HG02973 (cell line): Measurements from ENCODE around the gene TSPAN19.

Experiments
- ATAC-seq: cut with Tn5 transposase; IDR thresholded peaks from one replicate; pipeline ENCODE4 v1.9.1; 2021; ENCODE audit warnings: moderate library complexity; ENCODE audit not compliant: unreplicated experiment

TSPAN19 gene

GRCh38 chr12:85002778-85003296 lies 33.2 kb downstream of the TSPAN19 start:
- no peak for ATAC-seq

DNA sequence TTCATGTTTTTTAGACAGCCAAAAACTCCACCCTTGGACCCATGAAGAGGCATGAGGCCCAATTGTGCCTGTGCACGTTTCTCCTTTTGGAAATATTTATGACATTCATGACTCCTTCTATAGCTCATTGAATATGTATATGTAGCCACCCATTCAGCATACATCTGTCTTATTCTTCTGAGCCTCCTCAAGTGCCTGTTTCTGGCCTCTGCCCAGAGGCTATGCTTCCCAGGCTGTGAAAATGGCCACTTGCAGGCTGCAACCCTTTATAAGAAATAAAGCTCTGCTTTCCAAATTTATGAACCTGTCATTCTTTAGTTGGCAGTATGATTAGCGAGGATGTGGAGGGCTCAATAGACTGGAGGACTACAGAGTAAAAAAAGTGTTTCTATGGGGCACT lies 35.3 kb downstream of the TSPAN19 start:
- ATAC-seq: no peak

DNA sequence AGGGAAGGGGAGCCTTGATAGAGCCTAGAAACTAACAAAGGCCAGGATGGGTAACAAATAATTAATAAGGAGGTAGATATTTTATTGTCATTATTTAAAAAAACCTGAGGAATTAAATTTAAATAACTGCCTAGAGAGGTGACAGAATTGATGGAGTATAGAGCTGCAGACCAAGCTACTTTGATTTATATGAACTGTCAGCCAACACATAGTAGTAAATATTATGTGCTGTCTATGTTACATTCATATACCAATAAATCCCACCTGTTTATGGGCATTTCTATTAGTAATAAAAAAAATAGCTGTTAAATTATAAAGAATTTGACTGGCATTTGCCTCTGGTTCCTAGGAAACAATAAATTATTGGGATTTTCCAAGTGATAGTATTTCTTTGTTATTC lies 37.7 kb downstream of the TSPAN19 start:
- ATAC-seq: no peak

DNA sequence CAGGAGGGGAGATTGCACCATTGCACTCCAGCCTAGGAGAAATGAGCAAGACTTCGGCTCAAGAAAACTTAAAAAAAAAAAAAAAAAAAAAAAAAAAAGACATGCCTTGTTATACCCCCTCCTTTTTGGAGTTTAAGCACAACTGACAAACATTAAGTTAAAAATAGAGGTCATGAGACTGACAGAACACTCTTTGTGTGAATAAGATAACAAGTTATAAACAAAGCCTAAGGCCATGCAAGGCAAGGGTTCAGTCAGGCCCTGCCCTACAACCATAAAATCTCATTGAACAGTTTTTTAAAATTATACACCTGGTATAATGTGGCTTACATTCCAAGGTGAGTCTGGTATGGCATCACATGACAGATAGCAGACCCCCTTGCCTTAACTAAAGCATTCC lies 39.3 kb downstream of the TSPAN19 start:
- no peak for ATAC-seq

DNA sequence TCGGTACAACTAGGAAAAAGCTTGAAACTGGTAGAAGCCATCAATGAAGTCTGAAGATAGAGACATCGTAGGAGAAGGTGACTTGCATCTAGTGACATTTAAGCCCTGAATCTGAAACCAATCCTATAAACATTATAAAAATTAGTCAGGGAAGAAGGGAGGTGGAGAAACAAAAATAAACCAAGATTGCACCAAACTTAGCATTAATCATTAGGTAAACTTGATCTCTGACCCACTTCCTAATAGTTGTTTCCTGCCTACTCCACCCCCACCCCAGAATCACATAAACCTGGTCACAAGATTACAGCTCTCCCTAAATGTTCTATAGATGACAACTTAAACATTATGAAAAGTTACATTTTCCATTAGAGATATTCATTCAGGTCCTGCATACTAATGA lies 40.4 kb downstream of the TSPAN19 start:
- no peak for ATAC-seq

DNA sequence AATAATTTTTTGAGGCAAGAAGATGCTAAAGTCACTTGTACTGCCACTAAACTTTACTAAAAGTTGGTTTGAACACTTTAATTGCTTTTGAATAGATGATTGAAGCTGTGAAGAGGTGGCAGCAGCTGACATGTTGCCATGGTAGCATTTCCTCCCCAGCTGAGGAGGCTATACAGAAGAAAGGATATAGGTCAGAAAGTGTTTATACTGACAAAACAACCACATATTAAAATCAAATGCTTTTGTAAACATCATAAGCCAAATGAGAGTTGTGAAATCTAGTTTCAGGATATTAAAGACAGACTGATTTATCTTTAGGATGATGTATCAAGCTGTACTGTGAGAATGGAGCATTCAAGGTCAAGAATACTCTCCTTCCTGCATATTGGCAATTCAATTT lies 41.7 kb downstream of the TSPAN19 start:
- no peak for ATAC-seq

GRCh38 chr12:84986586-84986985 lies 49.5 kb downstream of the TSPAN19 start:
- ATAC-seq: no peak

DNA sequence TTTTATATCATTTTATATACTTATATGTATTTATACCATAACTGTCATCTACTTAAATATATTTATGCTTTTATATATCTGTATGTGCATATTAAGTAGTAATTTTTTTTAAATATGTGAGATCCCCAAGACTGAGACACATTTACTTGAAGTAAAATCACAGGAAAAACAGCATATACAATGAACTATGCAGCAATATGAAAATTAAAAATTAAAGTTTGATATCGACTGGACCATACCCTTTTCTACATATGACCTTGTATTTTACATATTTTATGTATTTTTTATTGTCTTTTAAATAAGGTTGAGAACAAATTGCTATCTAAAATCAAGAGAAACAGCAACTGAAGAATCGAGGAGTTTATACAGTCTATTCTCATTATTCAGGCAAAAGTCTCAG lies 50.0 kb downstream of the TSPAN19 start:
- ATAC-seq: no peak

- ATAC-seq: no peak
Measured at GRCh38 chr12:84983289-84983688, 52.8 kb downstream of the TSPAN19 start.

DNA sequence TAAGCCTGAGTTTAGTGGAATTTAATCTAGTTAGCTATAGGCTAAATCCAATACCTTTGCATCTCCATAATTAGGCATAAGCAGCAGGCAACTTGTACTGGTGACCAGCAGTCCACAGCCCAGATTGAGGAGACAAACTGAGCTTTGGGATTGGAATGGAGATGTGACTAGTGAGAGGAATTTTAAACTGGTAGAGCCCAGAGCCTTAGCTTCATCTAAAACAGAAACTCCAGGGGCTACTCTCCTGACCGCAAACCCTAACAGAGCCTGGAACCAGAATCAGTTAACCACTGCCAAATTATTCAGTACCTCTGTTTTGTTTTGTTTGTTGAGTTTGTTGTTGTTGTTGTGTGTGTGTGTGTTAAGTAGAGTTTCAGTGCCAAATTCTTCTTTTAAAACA lies 53.2 kb downstream of the TSPAN19 start:
- no peak for ATAC-seq

GRCh38 chr12:84978921-84979320 lies 57.2 kb downstream of the TSPAN19 start:
- no peak for ATAC-seq

DNA sequence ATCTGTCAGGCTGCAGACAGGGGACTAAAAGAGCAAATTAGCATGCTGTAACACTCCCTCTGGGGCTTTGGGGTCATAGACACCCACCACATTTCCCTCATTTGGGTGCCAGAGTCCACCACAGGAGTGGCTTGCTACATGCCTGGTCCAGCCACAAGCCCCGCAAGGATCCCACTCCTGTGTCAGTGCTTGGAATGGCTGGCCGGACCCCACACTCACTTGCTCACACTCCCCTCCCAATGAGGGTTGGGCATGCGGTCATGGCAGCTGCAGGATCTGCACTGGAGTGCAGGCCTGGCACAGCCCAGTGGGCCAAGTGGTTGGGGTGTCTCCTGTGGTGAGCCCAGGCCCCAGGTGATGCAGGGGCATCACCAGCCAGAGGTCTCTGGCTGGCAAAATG lies 59.9 kb downstream of the TSPAN19 start:
- ATAC-seq: no peak

DNA sequence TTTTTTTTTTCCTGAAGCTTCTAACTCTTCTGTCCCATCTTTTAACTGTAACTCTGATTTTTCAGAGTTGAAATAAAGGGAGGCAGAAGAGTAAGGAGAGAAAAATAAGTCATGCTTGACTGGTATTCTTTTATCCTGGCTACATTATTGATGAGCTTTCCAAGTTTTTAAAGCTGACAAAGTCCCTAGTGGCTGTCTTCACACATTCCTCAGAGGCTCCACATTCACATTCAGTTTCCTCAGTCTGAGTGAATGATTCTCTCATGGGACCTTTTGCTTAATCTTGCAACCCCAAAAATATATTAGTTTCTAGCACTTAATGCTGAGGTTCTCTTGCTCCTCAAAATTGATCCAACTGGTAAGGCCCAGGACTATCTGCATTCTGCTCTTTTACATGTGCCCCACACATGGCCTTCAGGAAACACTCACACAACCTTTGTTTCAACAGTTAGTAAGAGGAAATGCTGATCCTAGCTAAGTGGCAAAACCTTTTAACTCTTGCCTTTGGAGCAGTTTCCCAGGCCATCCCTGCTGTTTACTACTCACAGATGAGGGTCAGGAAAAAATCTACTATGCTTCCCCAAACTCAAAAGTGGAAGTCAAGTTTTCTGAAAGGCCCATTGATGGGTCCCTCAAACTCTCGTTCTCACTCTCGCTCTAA lies 61.8 kb downstream of the TSPAN19 start:
- ATAC-seq: no peak

DNA sequence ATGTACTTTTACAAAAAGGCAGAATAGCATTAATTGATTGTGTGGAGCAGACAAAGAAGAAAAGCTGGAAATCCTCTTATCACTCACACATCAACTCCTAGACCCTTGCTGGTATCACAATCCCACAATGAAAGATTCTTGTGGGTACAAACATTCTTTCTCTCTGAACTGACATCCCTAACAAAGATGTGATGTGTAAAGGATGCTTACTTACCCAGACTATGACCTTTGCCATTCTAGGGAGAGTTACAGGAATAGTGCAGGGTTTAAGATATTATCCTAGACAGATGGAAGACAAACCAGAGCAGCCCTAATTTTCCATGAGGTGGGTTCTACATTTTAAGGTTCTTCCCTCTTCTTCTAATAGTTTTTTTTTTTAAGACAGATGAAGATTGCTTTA lies 63.1 kb downstream of the TSPAN19 start:
- ATAC-seq: no peak

DNA sequence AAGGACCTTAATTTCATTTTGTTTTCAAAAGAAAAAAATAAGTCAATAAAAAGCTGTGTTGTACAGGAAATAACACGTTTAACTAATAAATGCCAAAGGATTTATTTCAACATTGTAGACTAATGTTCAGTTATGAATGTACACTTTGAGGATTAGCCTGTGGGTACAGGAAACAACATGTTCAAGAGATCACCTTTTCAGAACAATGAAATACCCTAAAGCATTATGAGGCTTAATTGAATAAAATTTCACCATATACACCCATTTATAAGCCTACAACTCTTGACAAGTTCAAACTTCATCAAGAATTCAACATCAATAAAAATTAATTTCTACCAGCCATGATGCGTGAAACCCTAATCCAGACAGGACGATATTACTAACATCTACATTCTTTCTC lies 66.9 kb downstream of the TSPAN19 start:
- no peak for ATAC-seq
